ENCODE results near the gene EEPD1. TPM values are rescaled to one million over a fixed set of nuclear protein-coding genes. Genes with fewer than 3 reads are reported as not detected.

Gene EEPD1
- total RNA-seq, 4 donors from 2014 or later: 12.4 to 36.2 (median 20.4) TPM

- Histone ChIP-seq H3K36me3 (no peaks in the 10 kb centered on the region), H3K4me1 (peaks cover 3 to 82% (median 30%) of the 10 kb centered on the region in 3 donors), H3K9me3 (no peaks in the 10 kb centered on the region), H3K27ac (peak overlapping the region in 1 of 4 donors; percentile 8), H3K4me3 (no peak overlapping the region), H3K27me3 (no peaks in the 10 kb centered on the region)
- ATAC-seq: no peak
- TF ChIP-seq POLR2A (IDR thresholded peaks at IDR 0.05): no peak
- TF ChIP-seq CTCF (IDR thresholded peaks at IDR 0.05): no peak
- TF ChIP-seq POLR2AphosphoS5 (IDR thresholded peaks at IDR 0.05): no peak
- WGBS, 2 donors (ENCODE audit: low coverage in 1 of 2): 86 to 94% methylated on average over 2 to 5 of the region's 7 CpGs
Observed at GRCh38 chr7:36276428-36277248, 123.6 kb downstream of the EEPD1 start.

GRCh38 chr7:36277249-36277542 is 124.1 kb downstream of the EEPD1 start:
- Histone ChIP-seq H3K4me3 (no peak overlapping the region), H3K36me3 (no peaks in the 10 kb centered on the region), H3K27me3 (no peaks in the 10 kb centered on the region), H3K4me1 (peaks cover 3 to 85% (median 35%) of the 10 kb centered on the region in 3 donors), H3K27ac (peak overlapping the region in 1 of 4 donors; percentile 8), H3K9me3 (no peaks in the 10 kb centered on the region)
- TF ChIP-seq POLR2AphosphoS5 (IDR thresholded peaks at IDR 0.05): no peak
- no peak for TF ChIP-seq CTCF (IDR thresholded peaks at IDR 0.05)
- no peak for TF ChIP-seq POLR2A (IDR thresholded peaks at IDR 0.05)
- TF ChIP-seq EP300 (IDR thresholded peaks at IDR 0.05): no peak
- ATAC-seq: no peak
- 100% methylated on average over 3 of the region's 6 CpGs; no CpG with 5 or more reads in 1 of the 2 donors for WGBS, 2 donors (ENCODE audit: low coverage in 1 of 2)

- peak overlapping the region in 2 of 4 donors; percentile 78 to 80 for H3K27ac ChIP-seq
- WGBS, 2 donors (ENCODE audit: low coverage in 1 of 2): 83 to 86% methylated on average over 2 of the region's 7 CpGs
Observed at GRCh38 chr7:36278069-36278619, 125.1 kb downstream of the EEPD1 start.

GRCh38 chr7:36278620-36279172 is 125.6 kb downstream of the EEPD1 start:
- ATAC-seq: no peak
- TF ChIP-seq POLR2AphosphoS5 (IDR thresholded peaks at IDR 0.05): no peak
- no peak for TF ChIP-seq POLR2A (IDR thresholded peaks at IDR 0.05)
- no peak for TF ChIP-seq EP300 (IDR thresholded peaks at IDR 0.05)
- no peak overlapping the region for H3K4me3 ChIP-seq
- H3K27ac ChIP-seq: peak overlapping the region in 2 of 4 donors; percentile 78 to 80
- 5 to 16% methylated on average over 4 to 5 of the region's 7 CpGs for WGBS, 2 donors (ENCODE audit: low coverage in 1 of 2)
- H3K27me3 ChIP-seq: no peaks in the 10 kb centered on the region
- peaks cover 3 to 81% (median 35%) of the 10 kb centered on the region in 3 donors for H3K4me1 ChIP-seq
- H3K9me3 ChIP-seq: no peaks in the 10 kb centered on the region
- H3K36me3 ChIP-seq: no peaks in the 10 kb centered on the region

More at GRCh38 chr7:36278069-36278619, 125.1 kb downstream of the EEPD1 start:
- Histone ChIP-seq H3K36me3 (no peaks in the 10 kb centered on the region), H3K27me3 (no peaks in the 10 kb centered on the region), H3K4me3 (no peak overlapping the region), H3K9me3 (no peaks in the 10 kb centered on the region), H3K4me1 (peaks cover 3 to 85% (median 35%) of the 10 kb centered on the region in 3 donors)
- TF ChIP-seq POLR2A (IDR thresholded peaks at IDR 0.05) (no peak), CTCF (IDR thresholded peaks at IDR 0.05) (no peak), POLR2AphosphoS5 (IDR thresholded peaks at IDR 0.05) (no peak), EP300 (IDR thresholded peaks at IDR 0.05) (no peak)
- ATAC-seq: no peak

GRCh38 chr7:36279200-36279925 is 126.3 kb downstream of the EEPD1 start:
- H3K27ac ChIP-seq: peak overlapping the region in 2 of 4 donors; percentile 78 to 80
- TF ChIP-seq EP300 (IDR thresholded peaks at IDR 0.05): no peak
- no peak for TF ChIP-seq CTCF (IDR thresholded peaks at IDR 0.05)
- TF ChIP-seq POLR2AphosphoS5 (IDR thresholded peaks at IDR 0.05): no peak
- no peak for TF ChIP-seq POLR2A (IDR thresholded peaks at IDR 0.05)
- 87 to 90% methylated on average over 2 to 3 of the region's 9 CpGs for WGBS, 2 donors (ENCODE audit: low coverage in 1 of 2)
- H3K27me3 ChIP-seq: no peaks in the 10 kb centered on the region
- peaks cover 3 to 80% (median 35%) of the 10 kb centered on the region in 3 donors for H3K4me1 ChIP-seq
- H3K9me3 ChIP-seq: no peaks in the 10 kb centered on the region
- ATAC-seq: no peak
- H3K4me3 ChIP-seq: no peak overlapping the region
- no peaks in the 10 kb centered on the region for H3K36me3 ChIP-seq
